LHCN-M2 (cell line): ENCODE data around the gene RNFT2. TPM values are rescaled to one million over a fixed set of nuclear protein-coding genes. Genes with fewer than 3 reads are reported as not detected.
A peak's percentile ranks its signal among the peaks of the same experiment; 100 is the strongest.

ENCODE experiments used
- DNase-seq: peaks from one replicate; pipeline ENCODE4 v3.0.0-alpha.2; 2012; ENCODE audit warnings: low read depth
- total RNA-seq: library from RNA; depleted of rRNA; stranded (reverse); fragments of >200 nt; gene quantifications from 2 replicates; pipeline ENCODE4 v1.2.3, GENCODE V29; 2014

Gene RNFT2
- total RNA-seq, 1 experiment from 2014 or later, result 1.6 TPM

- no peak for DNase-seq
These were observed 140.7 kb downstream of the RNFT2 start for GRCh38 chr12:116878567-116879508.

DNA sequence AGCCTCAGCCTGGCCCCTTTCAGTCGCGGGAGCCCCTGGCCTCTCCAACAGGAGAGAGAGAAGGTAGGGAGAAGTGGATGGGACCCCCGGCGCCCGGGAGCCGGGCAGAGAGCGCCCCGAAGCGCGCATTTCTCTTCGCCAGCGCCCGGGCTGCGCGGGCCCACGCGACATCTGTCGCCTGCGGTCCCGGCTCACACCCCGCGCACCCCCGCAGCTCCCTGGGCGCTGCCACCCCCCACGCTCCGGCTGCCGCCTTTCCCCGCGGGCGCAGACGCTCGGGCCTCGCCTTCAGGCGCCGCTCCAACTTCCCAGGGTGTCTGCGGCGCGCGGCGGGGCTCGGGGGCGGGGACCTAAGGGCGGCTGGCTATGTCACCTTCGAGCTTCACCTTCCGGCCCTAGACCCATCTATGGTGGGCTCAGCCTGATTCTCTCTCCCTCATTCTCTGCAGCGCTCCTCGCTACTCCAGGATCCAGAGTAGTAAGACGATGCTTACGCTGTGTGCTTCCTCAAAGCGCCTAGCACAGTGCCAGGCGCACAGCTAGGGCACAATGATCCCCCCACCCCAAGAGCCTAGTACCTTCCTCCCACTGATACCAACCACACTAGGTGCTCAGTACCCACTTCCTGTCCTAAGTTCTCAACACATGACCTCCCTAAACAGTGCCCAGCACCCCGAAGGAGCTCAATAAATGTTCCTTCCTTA lies 141.5 kb downstream of the RNFT2 start:
- DNase-seq, result no peak

DNA sequence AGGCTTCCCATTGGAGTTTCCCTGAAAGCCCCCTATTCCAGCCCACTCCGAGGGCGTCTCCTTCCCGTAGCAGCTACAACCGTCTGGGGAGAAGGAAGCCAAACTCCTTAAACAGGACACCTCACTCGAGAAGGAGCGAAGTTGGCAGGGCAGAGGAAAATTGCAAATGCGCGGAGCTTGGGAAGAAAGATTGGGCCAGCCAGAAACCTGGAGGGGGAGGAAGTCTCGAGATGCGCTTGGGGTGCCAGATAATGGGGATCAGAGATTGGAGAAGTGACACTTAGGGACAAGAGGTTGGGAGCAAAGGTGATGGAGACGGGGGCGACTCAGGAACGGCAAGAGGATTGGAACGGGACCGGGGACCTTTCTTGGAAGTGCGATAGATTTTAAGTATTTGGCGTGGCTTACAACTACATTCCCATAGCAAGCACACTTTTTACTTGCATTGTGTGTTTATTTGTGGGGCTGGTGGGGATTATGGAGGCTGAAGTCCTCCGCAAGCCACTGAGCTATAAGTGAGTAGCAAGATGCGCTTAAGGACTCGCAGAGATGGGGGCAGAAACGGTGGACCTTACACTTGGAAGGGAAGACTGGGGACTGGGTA lies 142.2 kb downstream of the RNFT2 start:
- no peak for DNase-seq

DNA sequence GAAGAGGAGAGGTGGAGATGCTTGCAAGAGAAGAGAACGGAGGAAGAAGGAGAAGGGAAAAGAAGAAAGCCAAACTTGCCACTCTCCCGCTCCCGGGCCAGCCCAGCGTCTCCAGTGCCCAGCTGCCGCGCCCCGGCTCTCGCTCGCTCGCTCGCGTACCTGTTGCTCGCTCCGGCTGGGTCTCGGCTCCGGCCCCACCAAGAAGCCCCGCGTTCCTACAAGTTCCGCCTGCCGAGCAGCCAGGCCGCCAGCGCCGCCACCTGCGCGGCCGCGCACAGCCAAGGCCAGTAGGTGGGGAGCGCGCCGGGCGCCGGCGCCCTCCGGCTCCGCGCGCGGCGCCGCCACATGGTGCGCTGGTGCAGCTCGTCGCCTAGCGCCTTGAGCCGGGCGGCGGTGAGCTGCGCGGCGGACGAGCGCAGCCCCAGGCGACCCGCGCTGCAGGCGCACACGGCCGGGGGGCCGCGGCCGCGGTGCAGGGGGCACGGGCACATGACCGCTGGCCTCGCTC lies 142.8 kb downstream of the RNFT2 start:
- DNase-seq, result no peak

GRCh38 chr12:116881325-116881876 lies 143.3 kb downstream of the RNFT2 start, which contains the start of gene HRK:
Gene HRK (minus strand): TSS chr12:116881441. CDS start chr12:116881307, 134 bp downstream.
- no peak for DNase-seq

GRCh38 chr12:116881877-116882507 lies 143.9 kb downstream of the RNFT2 start:
- DNase-seq, result no peak

DNA sequence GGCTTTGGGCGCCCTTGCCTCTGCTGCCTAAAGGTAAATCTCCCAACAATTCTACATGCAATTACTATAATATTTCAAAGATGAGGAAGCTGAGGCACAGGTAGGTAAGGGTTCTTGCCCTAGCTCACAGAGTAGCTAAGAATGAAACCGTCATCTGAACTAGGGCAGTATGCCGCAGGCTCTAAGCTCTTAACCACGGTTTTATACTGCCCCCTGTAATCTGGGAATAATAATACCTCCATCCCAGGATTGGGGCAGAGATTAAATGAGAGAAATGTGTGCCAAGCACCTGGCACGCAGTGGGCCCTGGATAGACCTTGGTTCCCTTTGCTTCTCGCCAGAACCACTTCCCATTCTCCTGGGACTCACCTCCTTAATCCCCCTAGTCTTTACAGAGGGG lies 144.6 kb downstream of the RNFT2 start:
- DNase-seq, result peak; percentile 40

GRCh38 chr12:116884871-116885270 lies 146.8 kb downstream of the RNFT2 start:
- no peak for DNase-seq

DNA sequence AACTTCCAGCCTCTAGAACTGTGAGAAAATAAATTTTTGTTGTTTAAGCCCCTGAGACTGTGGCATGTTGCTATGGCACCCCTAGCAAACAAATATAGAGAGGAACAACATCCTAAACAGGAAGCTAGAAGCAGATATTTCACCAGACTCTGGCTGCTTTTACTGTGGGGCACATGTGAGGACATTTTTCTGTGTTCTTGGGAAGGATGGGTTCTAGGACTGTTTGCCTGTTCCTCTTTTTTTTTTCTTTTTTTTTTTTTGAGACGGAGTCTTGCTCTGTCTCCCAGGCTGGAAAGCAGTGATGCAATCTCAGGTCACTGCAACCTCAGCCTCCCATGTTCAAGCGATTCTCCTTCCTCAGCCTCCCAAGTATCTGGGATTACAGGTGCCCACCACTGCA lies 147.4 kb downstream of the RNFT2 start:
- DNase-seq, result no peak

GRCh38 chr12:116887244-116887643 lies 149.1 kb downstream of the RNFT2 start:
- no peak for DNase-seq

DNA sequence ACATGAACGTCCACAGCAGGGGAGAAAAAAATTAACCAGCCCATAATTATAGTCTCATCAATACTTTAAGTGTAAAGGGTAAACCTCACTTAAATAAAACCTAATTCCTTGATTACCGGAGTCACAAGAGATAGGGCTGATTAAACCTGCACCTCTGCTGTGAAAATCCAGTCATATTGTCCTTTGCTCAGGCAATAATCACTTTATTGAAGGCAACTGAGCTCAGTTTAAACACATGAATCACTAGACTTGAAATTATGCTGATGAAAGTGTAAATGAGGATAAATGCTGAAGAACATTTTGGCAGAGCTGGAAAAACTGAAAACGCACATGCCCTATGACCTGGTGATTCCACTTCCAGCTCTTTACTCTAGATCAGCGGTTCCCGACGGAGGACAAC lies 149.8 kb downstream of the RNFT2 start:
- no peak for DNase-seq

GRCh38 chr12:116890330-116890729 lies 152.2 kb downstream of the RNFT2 start:
- DNase-seq, result no peak

DNA sequence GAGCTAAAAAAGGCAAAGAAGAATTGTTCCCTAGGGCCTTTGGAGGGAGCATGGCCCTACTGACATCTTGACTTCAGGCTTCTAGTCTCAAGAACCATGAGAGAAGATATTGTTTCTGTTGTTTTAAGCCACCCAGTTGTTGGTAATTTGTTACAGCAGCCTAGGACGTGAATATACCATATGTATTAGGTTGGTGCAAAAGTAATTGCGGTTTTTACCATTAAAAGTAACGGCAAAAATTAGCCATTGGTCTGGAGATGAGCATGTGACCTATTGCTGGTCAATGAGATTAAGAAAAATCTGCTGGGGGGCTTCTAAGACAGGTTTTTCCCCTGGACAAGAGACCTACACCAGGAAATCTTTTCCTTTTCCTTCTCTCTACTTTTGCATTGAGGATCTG lies 152.9 kb downstream of the RNFT2 start:
- DNase-seq, result no peak

DNA sequence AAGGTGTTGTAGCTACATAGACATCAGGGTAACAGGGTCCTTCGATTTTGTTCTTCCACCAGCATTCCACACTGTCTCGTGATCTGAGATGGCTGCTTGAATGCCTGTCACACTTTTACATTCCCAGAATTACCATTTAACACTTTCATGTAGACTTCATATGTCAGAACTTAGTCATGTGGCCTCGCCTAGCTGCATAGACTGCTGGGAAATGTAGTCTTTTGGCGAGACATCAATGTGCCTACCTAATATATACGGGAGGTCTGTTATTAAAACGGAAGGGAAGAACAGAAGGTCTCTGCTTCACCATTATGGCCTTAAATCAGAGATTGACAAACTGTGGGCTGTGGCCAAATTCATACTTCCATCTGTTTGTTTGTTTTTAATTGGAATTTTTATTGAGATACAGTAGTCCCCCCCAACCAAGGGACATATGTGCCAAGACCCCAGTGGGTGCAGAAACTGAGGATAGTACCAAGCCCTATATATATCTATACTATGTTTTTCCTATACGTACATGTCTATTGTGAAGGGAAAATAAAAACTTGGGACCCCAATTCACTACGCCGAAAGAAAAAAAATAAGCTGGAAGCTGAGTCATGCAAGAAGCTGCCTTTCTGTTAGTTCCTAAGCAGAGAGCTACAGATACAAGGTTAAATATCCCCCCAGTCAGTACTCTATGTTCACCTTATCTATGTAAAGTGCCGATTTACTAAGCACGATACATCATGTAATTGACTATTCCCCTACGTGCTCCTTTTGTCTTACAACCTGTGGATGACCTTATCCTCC lies 154.4 kb downstream of the RNFT2 start:
- no peak for DNase-seq

GRCh38 chr12:116894913-116895312 lies 156.8 kb downstream of the RNFT2 start:
- no peak for DNase-seq

- DNase-seq, result no peak
These were observed 158.4 kb downstream of the RNFT2 start for GRCh38 chr12:116896411-116896924.

DNA sequence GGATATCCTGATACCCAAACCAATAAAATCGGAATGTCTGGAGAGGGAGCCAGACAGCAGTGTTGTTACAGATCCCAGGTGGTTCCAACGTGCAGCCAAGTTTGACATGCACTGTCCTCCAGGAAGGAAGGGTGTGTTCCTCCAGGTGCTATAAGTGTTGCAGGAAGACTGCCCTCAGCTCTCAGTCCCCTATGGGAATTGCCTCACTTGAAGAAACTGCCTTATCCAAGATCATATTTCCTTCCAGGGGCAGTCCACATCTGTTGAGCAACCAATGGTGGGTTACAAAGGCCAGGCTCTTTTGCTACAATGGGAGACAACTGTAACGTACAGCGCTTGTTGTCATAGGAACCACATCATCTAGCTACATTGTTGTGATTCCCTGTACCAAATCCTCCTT lies 159.4 kb downstream of the RNFT2 start:
- no peak for DNase-seq

DNA sequence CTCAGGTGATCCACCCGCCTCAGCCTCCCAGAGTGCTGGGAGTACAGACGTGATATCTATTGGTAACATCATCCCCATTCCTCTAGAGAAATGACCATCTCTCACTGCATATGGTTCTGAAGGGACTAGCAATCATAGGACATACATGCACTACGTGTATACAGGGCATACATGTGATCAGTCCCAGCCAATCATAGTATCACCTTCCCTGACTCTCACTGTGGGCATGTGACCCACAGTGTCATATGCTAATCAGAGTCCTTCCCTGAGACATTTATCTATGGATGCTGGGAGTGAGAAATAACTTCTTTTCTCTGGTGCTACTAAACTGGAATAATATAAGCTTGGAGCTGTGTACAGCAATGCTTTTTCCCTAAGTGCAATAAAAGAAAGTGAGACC lies 160.6 kb downstream of the RNFT2 start:
- DNase-seq, result no peak

DNA sequence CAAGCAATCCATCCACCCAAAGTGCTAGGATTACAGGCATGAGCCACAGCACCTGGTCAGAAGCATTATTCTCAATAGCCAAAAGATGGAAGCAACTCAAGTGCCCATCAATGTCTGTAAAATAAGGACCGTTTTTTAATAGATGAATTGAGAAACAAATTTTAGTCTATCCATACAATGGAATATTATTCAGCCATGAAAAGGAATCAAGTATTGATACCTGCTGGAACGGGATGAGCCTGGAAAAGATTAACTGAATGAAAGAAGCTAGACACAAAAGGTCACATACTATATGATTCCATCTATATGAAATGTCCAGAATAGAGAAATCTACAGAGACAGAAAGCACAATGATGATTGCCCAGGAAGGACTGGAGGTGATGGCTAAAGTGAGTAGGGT lies 163.5 kb downstream of the RNFT2 start:
- DNase-seq, result no peak
